ENCODE data around the gene SMOC2. TPM values are rescaled to one million over a fixed set of nuclear protein-coding genes. Genes with fewer than 3 reads are reported as not detected.

Gene SMOC2
- total RNA-seq = not detected

- no peak within 1 kb of the TSS for H3K4me3 Mint-ChIP-seq
- H3K4me1 Mint-ChIP-seq = no peaks in the 10 kb centered on the region
- H3K36me3 Mint-ChIP-seq (ENCODE audit: low read depth) = peaks cover 2% of the 10 kb centered on the region
- no peaks in the 10 kb centered on the region for H3K9me3 Mint-ChIP-seq
- no peak within 1 kb of the TSS for H3K27ac Mint-ChIP-seq
- CTCF ChIA-PET = no interaction called here
- no peak for DNase-seq
- peaks cover 50% of the 10 kb centered on the region for H3K27me3 Mint-ChIP-seq
- POLR2A ChIA-PET = no interaction called here
Measured at GRCh38 chr6:168440520-168441433, at the start of gene SMOC2. SMOC2 (plus strand) TSS chr6:168441184; CDS start chr6:168441371, 187 bp downstream.

GRCh38 chr6:168393126-168393870 is 47.7 kb upstream of the SMOC2 start:
- H3K27ac Mint-ChIP-seq = no peak overlapping the region
- no peak for DNase-seq
- no peaks in the 10 kb centered on the region for H3K36me3 Mint-ChIP-seq (ENCODE audit: low read depth)
- ChIA-PET POLR2A (no interaction called here), CTCF (no interaction called here)
- H3K4me3 Mint-ChIP-seq = no peak overlapping the region
- H3K27me3 Mint-ChIP-seq = no peaks in the 10 kb centered on the region
- H3K9me3 Mint-ChIP-seq = peaks cover 3% of the 10 kb centered on the region
- H3K4me1 Mint-ChIP-seq = no peaks in the 10 kb centered on the region

DNA sequence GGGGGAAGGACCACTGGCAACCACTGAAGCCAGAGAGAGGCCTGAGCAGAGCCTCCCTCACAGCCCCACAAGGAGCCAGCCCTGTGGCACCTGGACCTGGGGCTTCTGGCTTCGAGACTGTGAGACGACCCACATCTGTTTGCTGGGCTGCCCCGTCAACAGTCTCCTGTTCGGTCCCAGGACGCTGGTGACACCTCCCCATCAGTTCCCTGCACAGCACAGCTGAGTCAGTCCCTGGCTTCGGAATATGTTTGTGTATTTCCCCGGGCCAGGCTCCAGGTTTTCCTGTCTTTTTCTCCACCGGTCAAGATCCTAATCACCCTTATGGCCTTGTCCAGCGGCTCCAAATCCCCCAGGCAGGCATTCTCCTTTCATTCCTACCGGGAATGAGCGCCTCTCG is 46.4 kb upstream of the SMOC2 start:
- no peak overlapping the region for H3K4me3 Mint-ChIP-seq
- H3K27ac Mint-ChIP-seq = no peak overlapping the region
- DNase-seq = no peak
- ChIA-PET POLR2A (no interaction called here), CTCF (no interaction called here)
- no peaks in the 10 kb centered on the region for H3K4me1 Mint-ChIP-seq
- no peaks in the 10 kb centered on the region for H3K27me3 Mint-ChIP-seq
- H3K9me3 Mint-ChIP-seq = peaks cover 3% of the 10 kb centered on the region
- no peaks in the 10 kb centered on the region for H3K36me3 Mint-ChIP-seq (ENCODE audit: low read depth)

DNA sequence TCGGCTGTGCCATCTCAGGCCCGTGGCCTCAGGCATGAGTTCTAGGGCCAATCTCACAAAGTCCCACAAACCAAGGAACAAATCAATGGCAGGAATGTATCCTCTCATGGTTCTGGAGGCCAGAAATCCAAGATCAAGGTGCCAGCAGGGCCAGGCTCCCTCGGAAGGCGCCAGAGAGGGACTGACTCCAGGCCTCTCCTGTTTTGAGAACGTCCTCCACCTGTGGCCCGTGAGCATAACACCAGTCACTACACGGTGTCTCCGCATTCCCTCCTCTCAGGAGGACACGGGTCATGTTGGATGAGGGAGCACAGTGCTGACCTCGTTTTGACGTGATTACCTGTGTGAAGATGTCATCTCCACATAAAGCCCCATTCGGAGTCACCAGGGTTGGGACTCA is 45.0 kb upstream of the SMOC2 start:
- peaks cover 3% of the 10 kb centered on the region for H3K9me3 Mint-ChIP-seq
- no peak for DNase-seq
- POLR2A ChIA-PET = no interaction called here
- no peak overlapping the region for H3K4me3 Mint-ChIP-seq
- H3K27ac Mint-ChIP-seq = no peak overlapping the region
- CTCF ChIA-PET = no interaction called here
- H3K27me3 Mint-ChIP-seq = no peaks in the 10 kb centered on the region
- no peaks in the 10 kb centered on the region for H3K4me1 Mint-ChIP-seq
- no peaks in the 10 kb centered on the region for H3K36me3 Mint-ChIP-seq (ENCODE audit: low read depth)

DNA sequence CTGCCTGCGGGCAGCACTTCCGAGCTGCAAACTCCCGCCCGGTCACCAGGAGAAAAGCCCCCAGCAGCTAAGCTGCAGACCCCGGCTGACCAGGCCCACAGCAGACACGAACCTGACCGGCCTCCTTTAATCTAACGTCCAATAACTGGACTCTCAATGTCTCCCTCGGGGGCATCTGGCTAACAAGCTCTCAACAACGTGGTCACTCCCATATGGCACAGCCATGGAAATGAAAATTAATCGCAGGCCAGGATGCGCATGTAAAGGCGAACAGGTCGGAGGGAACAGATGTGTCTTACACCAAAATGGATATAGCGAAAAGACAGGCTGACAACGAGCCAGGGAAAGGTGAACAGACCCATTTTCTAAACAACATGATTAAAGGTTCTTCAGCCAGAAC is 44.4 kb upstream of the SMOC2 start:
- ChIA-PET POLR2A (no interaction called here), CTCF (no interaction called here)
- no peak overlapping the region for H3K27ac Mint-ChIP-seq

GRCh38 chr6:168397012-168397411 is 44.0 kb upstream of the SMOC2 start:
- Mint-ChIP-seq H3K4me3 (no peak overlapping the region), H3K27ac (no peak overlapping the region), H3K27me3 (no peaks in the 10 kb centered on the region), H3K9me3 (peaks cover 3% of the 10 kb centered on the region), H3K36me3 (ENCODE audit: low read depth) (no peaks in the 10 kb centered on the region), H3K4me1 (no peaks in the 10 kb centered on the region)
- POLR2A ChIA-PET = no interaction called here
- no peak for DNase-seq
- CTCF ChIA-PET = no interaction called here

More for the DNA sequence above, 44.4 kb upstream of the SMOC2 start:
- Mint-ChIP-seq H3K9me3 (peaks cover 3% of the 10 kb centered on the region), H3K36me3 (ENCODE audit: low read depth) (no peaks in the 10 kb centered on the region), H3K27me3 (no peaks in the 10 kb centered on the region), H3K4me3 (no peak overlapping the region), H3K4me1 (no peaks in the 10 kb centered on the region)
- DNase-seq = no peak

DNA sequence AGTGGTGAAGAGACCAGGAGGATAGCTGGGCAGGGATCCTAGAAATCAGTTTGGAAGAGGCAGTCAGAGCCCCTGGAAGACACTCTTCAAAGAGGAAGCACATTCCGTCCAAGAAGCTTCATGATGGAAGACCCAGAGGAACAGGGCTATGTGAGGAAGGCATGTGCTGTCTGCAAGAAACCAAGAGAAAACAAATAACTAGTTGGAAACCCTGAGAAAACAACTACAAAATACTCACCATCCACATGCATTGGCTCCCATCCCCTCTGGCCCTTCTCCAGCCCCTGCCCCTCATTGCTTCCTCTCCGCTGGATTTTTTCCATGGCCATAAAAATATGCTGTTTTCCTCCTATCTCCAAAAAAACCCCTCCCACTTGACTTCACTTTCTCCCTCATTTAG is 40.9 kb upstream of the SMOC2 start:
- Mint-ChIP-seq H3K27me3 (no peaks in the 10 kb centered on the region), H3K36me3 (ENCODE audit: low read depth) (no peaks in the 10 kb centered on the region), H3K27ac (no peak overlapping the region), H3K4me1 (no peaks in the 10 kb centered on the region), H3K4me3 (no peak overlapping the region), H3K9me3 (no peaks in the 10 kb centered on the region)
- POLR2A ChIA-PET = no interaction called here
- CTCF ChIA-PET = no interaction called here
- no peak for DNase-seq

DNA sequence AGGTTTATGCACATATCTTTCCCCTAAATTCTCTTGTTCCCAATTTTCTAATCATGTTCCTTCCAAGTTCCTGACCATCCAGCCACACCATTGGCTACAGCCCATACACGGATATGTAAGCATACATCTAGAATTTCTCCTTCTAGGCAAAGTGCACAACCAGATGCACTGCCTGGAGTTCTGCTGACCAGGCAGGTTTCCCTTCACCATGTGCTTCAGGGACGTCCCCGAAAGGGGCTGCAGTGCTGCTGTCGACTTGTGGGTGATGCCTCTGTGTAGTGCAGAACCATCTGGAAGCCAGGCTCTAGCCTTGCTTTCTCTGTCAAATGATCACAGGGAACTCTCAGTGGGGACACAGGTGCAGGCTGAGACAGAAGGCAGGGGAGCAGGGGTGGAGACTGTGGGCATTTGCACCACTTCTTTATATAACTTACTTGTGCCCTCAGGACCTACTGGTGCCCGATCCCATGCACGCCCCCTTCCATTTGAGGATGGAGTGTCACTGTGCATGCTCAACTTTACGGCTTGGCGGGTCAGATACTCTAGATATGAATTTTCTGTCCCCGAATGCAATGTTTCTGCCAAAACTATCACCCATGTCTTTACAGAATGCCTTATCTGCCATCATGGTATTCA is 37.5 kb upstream of the SMOC2 start:
- DNase-seq = no peak
- no peaks in the 10 kb centered on the region for H3K9me3 Mint-ChIP-seq
- H3K27me3 Mint-ChIP-seq = no peaks in the 10 kb centered on the region
- no peaks in the 10 kb centered on the region for H3K4me1 Mint-ChIP-seq
- no peaks in the 10 kb centered on the region for H3K36me3 Mint-ChIP-seq (ENCODE audit: low read depth)
- H3K4me3 Mint-ChIP-seq = no peak overlapping the region
- no peak overlapping the region for H3K27ac Mint-ChIP-seq
- CTCF ChIA-PET = no interaction called here
- POLR2A ChIA-PET = no interaction called here

- no peaks in the 10 kb centered on the region for H3K4me1 Mint-ChIP-seq
- H3K27ac Mint-ChIP-seq = no peak overlapping the region
- H3K4me3 Mint-ChIP-seq = no peak overlapping the region
- no peak for DNase-seq
- ChIA-PET CTCF (no interaction called here), POLR2A (no interaction called here)
- H3K9me3 Mint-ChIP-seq = no peaks in the 10 kb centered on the region
- no peaks in the 10 kb centered on the region for H3K36me3 Mint-ChIP-seq (ENCODE audit: low read depth)
- H3K27me3 Mint-ChIP-seq = no peaks in the 10 kb centered on the region
Measured at GRCh38 chr6:168404560-168404959, 36.4 kb upstream of the SMOC2 start.

DNA sequence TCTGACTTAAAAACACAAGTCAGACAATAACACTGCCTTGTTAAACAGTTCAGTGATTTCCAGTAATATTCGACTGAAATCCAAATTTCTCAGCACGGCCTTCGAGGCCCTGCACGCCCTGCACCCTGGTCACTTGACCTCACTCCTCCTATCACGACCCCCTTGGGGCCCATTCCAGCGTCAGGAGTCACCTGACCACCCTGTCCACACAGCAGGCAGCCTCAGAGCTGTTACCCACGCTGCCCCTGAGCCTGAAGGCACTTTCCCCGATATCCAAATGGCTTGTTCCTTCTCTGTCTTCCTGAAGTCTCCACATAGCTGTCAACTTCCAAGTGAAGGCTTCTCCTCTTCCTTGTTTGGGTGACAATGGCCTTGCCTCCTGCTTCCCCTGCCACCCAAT is 33.1 kb upstream of the SMOC2 start:
- Mint-ChIP-seq H3K9me3 (no peaks in the 10 kb centered on the region), H3K36me3 (ENCODE audit: low read depth) (no peaks in the 10 kb centered on the region), H3K27me3 (no peaks in the 10 kb centered on the region), H3K27ac (no peak overlapping the region), H3K4me3 (no peak overlapping the region), H3K4me1 (no peaks in the 10 kb centered on the region)
- no peak for DNase-seq
- POLR2A ChIA-PET = no interaction called here
- CTCF ChIA-PET = no interaction called here

DNA sequence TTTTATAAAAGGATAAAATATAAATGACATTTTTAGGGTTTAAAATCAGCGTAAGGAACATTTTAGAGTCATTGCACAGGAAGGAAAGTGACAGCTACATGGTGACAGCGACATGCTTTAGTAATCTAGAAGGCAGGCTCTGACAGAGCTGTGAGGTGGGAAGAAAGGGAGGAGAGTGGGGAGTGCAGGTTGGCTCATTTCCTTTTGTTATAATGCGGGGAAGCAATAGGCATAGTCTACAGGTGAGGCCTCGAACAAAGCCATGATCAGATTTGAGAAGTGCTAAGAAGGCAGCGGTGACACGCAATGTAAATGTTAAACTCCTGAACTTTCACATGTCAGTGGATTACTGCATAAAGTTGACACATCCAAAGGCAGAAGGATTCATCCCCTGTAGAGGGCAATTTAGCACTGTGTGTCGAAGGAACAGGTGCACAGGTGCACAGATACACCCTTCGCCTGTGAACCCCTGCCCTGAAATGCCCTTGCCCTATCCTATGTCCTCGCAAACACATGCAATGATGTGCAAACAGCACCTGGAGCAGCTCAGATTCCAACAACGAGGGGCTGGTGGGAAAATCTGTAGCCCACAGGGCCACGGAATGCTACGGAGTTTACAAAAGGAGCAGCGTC is 32.4 kb upstream of the SMOC2 start:
- Mint-ChIP-seq H3K9me3 (no peaks in the 10 kb centered on the region), H3K36me3 (ENCODE audit: low read depth) (no peaks in the 10 kb centered on the region), H3K27ac (no peak overlapping the region), H3K27me3 (no peaks in the 10 kb centered on the region), H3K4me1 (no peaks in the 10 kb centered on the region), H3K4me3 (no peak overlapping the region)
- POLR2A ChIA-PET = no interaction called here
- no peak for DNase-seq
- CTCF ChIA-PET = no interaction called here

- no peak overlapping the region for H3K4me3 Mint-ChIP-seq
- H3K4me1 Mint-ChIP-seq = no peaks in the 10 kb centered on the region
- ChIA-PET CTCF (interaction anchor here (0.7 kb wide), 1 partner anchor 1480 kb away, joined by 3 read pairs; no protein-coding TSS in a partner anchor), POLR2A (no interaction called here)
- no peak for DNase-seq
- no peaks in the 10 kb centered on the region for H3K9me3 Mint-ChIP-seq
- H3K27me3 Mint-ChIP-seq = no peaks in the 10 kb centered on the region
- H3K27ac Mint-ChIP-seq = no peak overlapping the region
- H3K36me3 Mint-ChIP-seq (ENCODE audit: low read depth) = no peaks in the 10 kb centered on the region
Measured at GRCh38 chr6:168410035-168410434, 30.9 kb upstream of the SMOC2 start.

DNA sequence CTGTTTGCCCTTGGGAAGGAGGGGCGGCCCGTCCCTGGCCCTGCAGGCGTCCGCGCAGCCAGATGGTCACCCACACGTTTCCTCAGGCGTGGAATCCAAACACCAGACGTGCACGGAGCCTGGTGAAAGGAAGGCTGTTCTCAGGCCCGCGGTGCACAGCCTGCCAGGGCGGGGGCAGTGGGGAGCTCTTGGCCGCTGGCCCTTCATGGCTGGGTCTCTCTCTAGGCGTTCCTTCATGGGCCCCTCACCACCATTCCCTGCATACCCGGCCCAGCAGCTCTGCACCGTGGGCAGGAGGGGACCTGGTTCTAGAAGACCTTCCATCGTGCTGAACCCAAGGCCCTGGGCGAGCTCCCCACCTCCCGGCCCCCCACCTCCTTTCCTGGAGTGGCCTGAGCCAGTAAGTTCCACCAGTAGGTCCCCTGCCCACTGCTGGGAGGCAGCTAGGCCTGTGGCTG is 30.4 kb upstream of the SMOC2 start:
- CTCF ChIA-PET = no interaction called here
- no peak for DNase-seq
- H3K4me1 Mint-ChIP-seq = no peaks in the 10 kb centered on the region
- no peaks in the 10 kb centered on the region for H3K27me3 Mint-ChIP-seq
- no peaks in the 10 kb centered on the region for H3K36me3 Mint-ChIP-seq (ENCODE audit: low read depth)
- H3K4me3 Mint-ChIP-seq = no peak overlapping the region
- H3K9me3 Mint-ChIP-seq = no peaks in the 10 kb centered on the region
- POLR2A ChIA-PET = no interaction called here
- H3K27ac Mint-ChIP-seq = no peak overlapping the region

Data from activated CD4-positive, alpha-beta memory T cell treated with anti-CD3 and anti-CD28 coated beads, Interleukin-2, amount 10 ng/mL, durations not matched to agents 7 days and 5 days (primary cell).